Trophoblast cell (in vitro differentiated cells and primary cell): Measurements from ENCODE around the gene SYNGR4.

Experiments used
- DNase-seq, 2 donors: peaks; one replicate each; pipeline ENCODE4 v3.0.0-alpha.2; 2016
- H2AFZ ChIP-seq: 2 replicates; pipeline ENCODE4 v1.6.1; 2013; ENCODE audit warnings: low read length, moderate library complexity, mild to moderate bottlenecking; ENCODE audit not compliant: insufficient read depth, poor library complexity
- H2AK5ac ChIP-seq: 2 replicates; pipeline ENCODE4 v1.6.1; 2013; ENCODE audit warnings: mild to moderate bottlenecking, low read length
- H2BK120ac ChIP-seq: 2 replicates; pipeline ENCODE4 v1.6.1; 2013; ENCODE audit warnings: low read length, mild to moderate bottlenecking, moderate library complexity; ENCODE audit not compliant: insufficient read depth, poor library complexity
- H2BK12ac ChIP-seq: 2 replicates; pipeline ENCODE4 v1.6.1; 2013; ENCODE audit warnings: mild to moderate bottlenecking, low read length, moderate library complexity
- H2BK5ac ChIP-seq: 2 replicates; pipeline ENCODE4 v1.6.1; 2013; ENCODE audit warnings: low read length, low read depth, moderate library complexity, mild to moderate bottlenecking; ENCODE audit not compliant: poor library complexity
- H3K14ac ChIP-seq: 2 replicates; pipeline ENCODE4 v1.6.1; 2013; ENCODE audit warnings: mild to moderate bottlenecking, low read length
- H3K18ac ChIP-seq: 2 replicates; pipeline ENCODE4 v1.6.1; 2013; ENCODE audit warnings: mild to moderate bottlenecking, low read length
- H3K23ac ChIP-seq: 2 replicates; pipeline ENCODE4 v1.6.1; 2013; ENCODE audit warnings: low read length
- H3K27ac ChIP-seq: 2 replicates; pipeline ENCODE4 v1.5.1; 2013; ENCODE audit warnings: low read depth, mild to moderate bottlenecking, inconsistent platforms, low read length, moderate library complexity
- H3K27me3 ChIP-seq: 2 replicates; pipeline ENCODE4 v1.6.1; 2013; ENCODE audit warnings: inconsistent platforms, mild to moderate bottlenecking, low read length, moderate library complexity; ENCODE audit not compliant: insufficient read depth
- H3K36me3 ChIP-seq, 2 experiments: 1 replicate in 1 of 2; 2 replicates in 1 of 2; pipeline ENCODE4 v1.6.1; 2013; ENCODE audit warnings: low read length in 2 of 2, mild to moderate bottlenecking in 2 of 2, moderate library complexity in 1 of 2; ENCODE audit not compliant: insufficient read depth in 2 of 2, control insufficient read depth in 1 of 2
- H3K4ac ChIP-seq: 2 replicates; pipeline ENCODE4 v1.6.1; 2013; ENCODE audit warnings: low read depth, mild to moderate bottlenecking, low read length, moderate library complexity
- H3K4me1 ChIP-seq, 2 experiments: 1 replicate in 1 of 2; 2 replicates in 1 of 2; pipeline ENCODE4 v1.6.1; 2013; ENCODE audit warnings: low read length in 2 of 2, mild to moderate bottlenecking in 2 of 2, moderate library complexity in 1 of 2; ENCODE audit not compliant: insufficient read depth in 2 of 2, control insufficient read depth in 1 of 2
- H3K4me2 ChIP-seq: 2 replicates; pipeline ENCODE4 v1.6.1; 2013; ENCODE audit warnings: inconsistent platforms, mild to moderate bottlenecking, low read length, moderate library complexity
- H3K4me3 ChIP-seq: 2 replicates; pipeline ENCODE4 v1.5.1; 2013; ENCODE audit warnings: mild to moderate bottlenecking, low read depth, low read length, inconsistent platforms
- H3K79me1 ChIP-seq: one replicate; pipeline ENCODE4 v1.6.1; 2013; ENCODE audit warnings: low read length
- H3K79me2 ChIP-seq: 2 replicates; pipeline ENCODE4 v1.6.1; 2013; ENCODE audit warnings: low read length, mild to moderate bottlenecking; ENCODE audit not compliant: control insufficient read depth, insufficient read depth, poor library complexity
- H3K9ac ChIP-seq: 2 replicates; pipeline ENCODE4 v1.6.1; 2013; ENCODE audit warnings: mild to moderate bottlenecking, low read length
- H3K9me3 ChIP-seq: 2 replicates; pipeline ENCODE4 v1.6.1; 2013; ENCODE audit warnings: low read depth, mild to moderate bottlenecking, control low read depth, inconsistent platforms, low read length; ENCODE audit not compliant: insufficient read depth
- H4K12ac ChIP-seq: 2 replicates; pipeline ENCODE4 v1.6.1; 2013; ENCODE audit warnings: low read depth, mild to moderate bottlenecking, low read length, moderate library complexity
- H4K8ac ChIP-seq: 2 replicates; pipeline ENCODE4 v1.6.1; 2013; ENCODE audit warnings: low read depth, mild to moderate bottlenecking, low read length, moderate library complexity
- H4K91ac ChIP-seq: one replicate; pipeline ENCODE4 v1.6.1; 2013; ENCODE audit warnings: low read depth, mild to moderate bottlenecking, low read length, moderate library complexity
- WGBS: extraction: QIAGEN DNeasy Blood & Tissue Kit; methylation state at CpG from one replicate; pipeline ENCODE4 v1.1.7; 2013; ENCODE audit warnings: missing lambda C conversion rate; ENCODE audit not compliant: insufficient read length, insufficient coverage; ENCODE audit errors: extremely low coverage; 5-methylcytosine and 5-hydroxymethylcytosine counted together

SYNGR4 gene

GRCh38 chr19:48424694-48425219 lies 60.6 kb downstream of the SYNGR4 start:
- peak overlapping the region; percentile 94 for H4K8ac ChIP-seq
- peaks cover 2% of the 10 kb centered on the region for H3K79me1 ChIP-seq
- H3K9me3 ChIP-seq: peaks cover 2% of the 10 kb centered on the region
- peak overlapping the region; percentile 97 for H4K91ac ChIP-seq
- peaks cover 2 to 4% of the 10 kb centered on the region in 2 experiments for H3K4me1 ChIP-seq
- no peak overlapping the region for H3K4me3 ChIP-seq
- no peak overlapping the region for H3K18ac ChIP-seq
- peak overlapping the region; percentile 86 for H4K12ac ChIP-seq
- H3K9ac ChIP-seq: no peak overlapping the region
- peak overlapping the region; percentile 56 for H2BK12ac ChIP-seq
- peak overlapping the region; percentile 83 for H3K27ac ChIP-seq
- DNase-seq: peak in 1 of 2 donors; percentile 23
- no peaks in the 10 kb centered on the region for H3K27me3 ChIP-seq
- peak overlapping the region; percentile 8 for H2AFZ ChIP-seq
- no CpG with 5 or more reads among the region's 8 CpGs for WGBS
- H2BK5ac ChIP-seq: peak overlapping the region; percentile 95
- peak overlapping the region; percentile 51 for H3K4me2 ChIP-seq
- H3K23ac ChIP-seq: no peak overlapping the region
- H3K79me2 ChIP-seq: peaks cover 1% of the 10 kb centered on the region
- H3K4ac ChIP-seq: peak overlapping the region; percentile 73
- H3K36me3 ChIP-seq: no peaks in the 10 kb centered on the region
- peak overlapping the region; percentile 75 for H3K14ac ChIP-seq
- H2BK120ac ChIP-seq: peak overlapping the region; percentile 99
- H2AK5ac ChIP-seq: no peak overlapping the region
